GM21737 (cell line): Measurements from ENCODE around the gene NIN.

Experiments used
- ATAC-seq: cut with Tn5 transposase; IDR thresholded peaks from one replicate; pipeline ENCODE4 v1.9.1; 2021; ENCODE audit warnings: mild to moderate bottlenecking, moderate library complexity; ENCODE audit not compliant: unreplicated experiment

NIN gene

GRCh38 chr14:50837850-50838470 lies 7.0 kb upstream of the NIN start:
- ATAC-seq: no peak

DNA sequence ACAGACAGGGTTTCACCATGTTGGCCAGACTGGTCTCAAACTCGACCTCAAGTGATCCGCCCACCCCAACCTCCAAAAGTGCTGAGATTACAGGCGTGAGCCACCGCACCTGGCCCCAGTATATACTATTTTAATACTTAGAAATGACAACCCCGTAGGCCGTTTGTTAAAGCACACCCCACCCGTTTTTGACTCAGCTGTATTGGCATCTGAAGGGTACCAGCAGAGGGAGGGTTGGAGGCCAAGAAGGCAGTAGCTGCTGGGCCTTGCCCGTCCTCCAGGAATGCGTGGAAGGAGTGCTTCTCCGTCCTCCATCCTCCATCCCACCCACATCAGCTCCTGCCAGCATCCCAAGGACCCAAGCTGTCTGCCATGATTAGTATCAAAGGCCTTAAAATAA lies 6.3 kb upstream of the NIN start:
- ATAC-seq: no peak

DNA sequence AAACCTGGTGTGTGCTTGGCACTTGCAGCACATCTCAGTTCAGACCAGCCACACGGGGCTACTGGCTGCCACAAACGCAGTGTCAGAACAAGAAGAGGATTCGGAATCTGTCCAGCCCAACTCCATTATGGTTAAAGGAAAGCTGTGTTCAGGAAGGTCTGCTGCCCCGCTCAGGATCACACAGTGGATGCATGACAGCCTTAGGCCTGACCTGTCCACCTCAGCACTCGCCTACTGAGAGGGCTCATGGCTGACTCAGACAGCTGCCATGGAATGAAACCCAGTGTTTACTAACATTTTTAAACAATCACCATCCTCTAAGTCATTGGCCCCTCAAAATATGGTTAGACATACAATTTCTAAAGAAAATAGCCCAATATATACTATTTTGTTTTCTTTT lies 5.6 kb upstream of the NIN start:
- ATAC-seq: no peak

DNA sequence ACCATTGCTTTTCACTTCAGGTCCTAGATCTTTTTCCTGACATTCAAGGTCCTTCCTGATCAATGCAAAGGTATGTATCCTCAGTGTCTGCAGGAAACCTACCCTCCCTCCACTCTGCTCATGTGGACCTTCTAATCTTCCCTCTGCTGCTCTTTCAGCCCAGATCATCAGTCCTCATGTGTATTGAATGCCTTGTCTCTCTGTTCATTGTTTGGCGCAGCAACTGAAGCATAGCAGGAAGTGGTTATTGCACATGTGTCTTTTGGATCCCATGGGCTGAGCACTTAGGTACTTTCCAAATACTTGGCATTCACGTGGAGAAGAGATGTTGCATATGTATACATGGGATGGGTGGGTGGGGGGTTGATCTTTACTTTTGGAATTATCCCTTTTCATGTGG lies 4.3 kb upstream of the NIN start:
- no peak for ATAC-seq

- ATAC-seq: no peak
These were observed 3.9 kb upstream of the NIN start for GRCh38 chr14:50834802-50835276.

- no peak for ATAC-seq
These were observed 2.1 kb upstream of the NIN start for GRCh38 chr14:50832935-50833630.

GRCh38 chr14:50831726-50832168 lies 785 bp upstream of the NIN start:
- ATAC-seq: no peak

- peak; percentile 35 for ATAC-seq
These were observed 674 bp downstream of the NIN start for GRCh38 chr14:50830044-50830931.

- ATAC-seq: no peak
These were observed 1.4 kb downstream of the NIN start for GRCh38 chr14:50829489-50830043.

GRCh38 chr14:50828721-50829488 lies 2.1 kb downstream of the NIN start:
- ATAC-seq: no peak

DNA sequence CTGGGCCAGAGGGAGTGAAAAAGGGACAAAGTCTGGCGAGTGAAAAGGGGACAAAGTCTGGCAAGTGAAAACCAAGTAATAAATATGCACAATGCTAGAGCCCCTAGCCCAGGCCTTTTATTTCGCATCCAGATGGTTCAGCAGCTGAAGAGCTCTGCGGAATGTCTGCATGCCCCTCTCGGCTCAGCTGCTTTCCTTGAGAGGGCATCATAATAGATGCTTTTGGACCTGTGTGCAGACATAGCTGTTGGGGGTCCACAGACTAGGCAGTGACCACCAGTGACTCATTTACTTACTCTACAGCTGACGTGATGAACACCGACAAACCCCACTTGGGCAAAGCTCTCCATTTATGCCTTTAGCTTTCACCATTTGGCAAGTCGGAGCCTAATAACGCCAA lies 4.3 kb downstream of the NIN start:
- no peak for ATAC-seq

DNA sequence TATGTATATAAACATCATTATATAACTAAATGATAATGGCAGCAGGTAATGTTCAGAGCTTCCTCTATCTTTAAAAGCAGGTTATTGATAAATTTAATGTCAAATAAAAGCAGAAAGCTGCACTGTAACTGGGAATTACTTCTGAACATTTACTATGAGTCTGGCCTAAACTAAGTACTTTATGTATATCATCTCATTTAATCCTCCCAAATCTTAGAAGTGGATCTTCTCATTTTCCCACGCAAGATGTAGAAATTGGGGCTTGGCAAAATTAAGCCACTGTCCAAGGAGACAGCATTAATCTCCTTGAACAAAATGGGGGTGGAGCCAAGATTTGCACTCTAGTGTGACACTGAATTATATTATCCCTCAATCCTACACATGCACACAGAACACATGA lies 5.7 kb downstream of the NIN start:
- no peak for ATAC-seq

DNA sequence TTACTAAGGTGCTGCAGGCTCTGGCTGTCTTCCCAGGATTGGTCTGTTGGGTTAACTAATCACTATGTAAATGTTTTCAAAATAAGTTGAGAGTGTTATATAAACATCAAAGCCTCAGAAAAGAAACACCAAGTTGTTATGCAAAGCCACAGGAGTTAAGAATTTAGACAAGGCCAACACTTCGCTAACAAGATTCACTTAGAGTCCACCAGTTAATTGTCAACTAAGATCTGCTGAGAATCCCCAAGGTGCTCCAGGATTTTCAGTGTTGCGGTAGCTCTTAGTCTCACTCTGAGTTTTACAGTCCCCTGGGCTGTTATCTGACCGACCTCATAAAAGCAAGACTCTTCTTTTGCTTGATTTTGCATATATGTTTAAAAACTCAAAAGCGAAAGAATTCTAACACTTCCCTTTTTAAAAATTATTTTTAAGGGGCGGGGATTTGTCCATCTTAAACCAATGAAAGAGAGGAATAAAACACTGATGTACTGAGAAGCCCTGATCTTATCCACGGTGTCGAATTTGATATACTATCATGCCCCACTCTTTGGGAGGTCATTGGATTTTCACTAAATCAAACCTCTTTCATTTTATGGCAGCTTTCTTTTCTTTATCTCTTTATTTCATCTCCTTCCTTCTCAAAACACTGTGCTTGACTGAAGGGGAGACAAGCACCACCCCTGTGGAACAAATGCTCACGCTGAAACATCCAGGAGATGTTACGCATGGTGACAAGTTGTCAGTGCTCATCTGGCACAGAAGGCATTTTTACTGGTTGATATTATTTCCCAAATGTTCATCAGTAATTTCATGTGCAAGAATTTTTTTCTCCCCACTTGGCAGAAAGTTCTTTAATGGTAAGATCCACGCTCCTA lies 7.0 kb downstream of the NIN start:
- ATAC-seq: peak; percentile 72

- peak; percentile 4 for ATAC-seq
These were observed 7.8 kb downstream of the NIN start for GRCh38 chr14:50823051-50823761.

DNA sequence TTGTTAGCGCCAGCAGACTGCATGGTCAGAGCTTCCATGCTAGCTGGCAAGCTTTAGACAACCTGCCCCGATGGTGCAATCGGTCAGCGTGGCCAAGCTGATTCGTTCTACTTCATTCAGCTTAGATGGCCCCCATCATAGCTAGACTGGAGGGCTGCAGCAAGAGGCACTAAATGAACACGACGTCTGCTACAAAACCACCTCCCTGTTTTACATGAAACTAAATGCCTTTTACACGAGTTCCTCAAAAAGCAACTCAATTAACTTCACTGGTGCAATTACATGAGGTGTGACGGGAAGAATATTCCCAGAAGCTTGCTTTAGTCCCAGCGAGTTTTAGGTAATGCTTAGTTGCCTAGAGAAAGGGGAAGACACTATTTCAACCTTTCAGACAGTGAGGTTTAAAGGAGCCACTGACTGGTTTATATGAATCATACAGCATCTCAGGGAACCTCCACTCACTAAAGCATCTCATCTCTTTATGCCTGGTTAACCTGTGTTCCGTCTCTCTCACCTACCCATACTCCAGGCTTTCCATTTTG lies 8.4 kb downstream of the NIN start:
- no peak for ATAC-seq

GRCh38 chr14:50821510-50822464 lies 9.2 kb downstream of the NIN start:
- ATAC-seq: no peak

DNA sequence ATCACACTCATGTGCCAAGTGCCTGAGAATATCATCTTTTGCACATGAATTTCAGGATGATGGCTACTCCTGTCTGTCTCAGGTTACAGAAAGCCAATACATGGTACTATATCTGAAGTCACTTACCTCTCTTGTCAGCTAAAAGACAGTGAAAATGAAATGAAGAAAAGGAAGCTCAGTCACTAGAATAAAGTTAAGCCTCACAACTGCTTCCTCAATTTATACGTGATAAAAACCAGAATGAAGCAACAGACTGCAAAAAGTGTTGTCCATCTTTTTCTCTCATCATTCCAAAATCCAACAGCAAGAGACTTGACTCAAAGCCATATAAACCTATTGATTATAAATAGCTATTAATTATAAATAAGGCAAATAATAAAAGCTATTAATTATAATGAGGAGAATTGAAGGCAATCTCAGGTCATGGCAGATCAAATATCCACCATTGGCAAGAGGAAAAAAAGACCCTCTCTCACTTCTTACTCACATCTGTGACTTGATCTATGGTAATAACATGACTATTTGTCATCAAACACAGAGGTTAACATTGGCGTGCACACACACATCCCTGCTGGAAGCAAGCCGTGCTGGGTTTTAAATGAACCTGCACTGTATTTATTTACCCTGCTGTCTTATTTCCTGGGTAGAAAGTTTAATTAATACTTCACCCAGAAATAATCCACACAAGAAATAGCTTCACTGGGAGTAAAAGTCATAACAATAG lies 10.0 kb downstream of the NIN start:
- no peak for ATAC-seq
